ENCODE results near the gene GARIN5A. TPM values are rescaled to one million over a fixed set of nuclear protein-coding genes. Genes with fewer than 3 reads are reported as not detected.
"Not testable (repeated sequence)": the region's sequence is repeated elsewhere in the genome, so short reads cannot be mapped to it uniquely, and the experiment has no call there.

GARIN5A gene
- total and polyA plus RNA-seq, 7 donors, result 0.36 to 7.1 (median 1.6) TPM; not detected in 2

- Histone ChIP-seq H3K4me3 (no peak overlapping the region), H3K4me1 (no peaks in the 10 kb centered on the region), H3K27ac (no peak overlapping the region), H3K36me3 (no peaks in the 10 kb centered on the region), H3K27me3 (peaks cover 0 to 9% (median 3%) of the 10 kb centered on the region in 3 donors), H3K9me3 (no peaks in the 10 kb centered on the region)
- no peak for TF ChIP-seq EP300 (IDR thresholded peaks at IDR 0.05)
- TF ChIP-seq, protein P1, sequence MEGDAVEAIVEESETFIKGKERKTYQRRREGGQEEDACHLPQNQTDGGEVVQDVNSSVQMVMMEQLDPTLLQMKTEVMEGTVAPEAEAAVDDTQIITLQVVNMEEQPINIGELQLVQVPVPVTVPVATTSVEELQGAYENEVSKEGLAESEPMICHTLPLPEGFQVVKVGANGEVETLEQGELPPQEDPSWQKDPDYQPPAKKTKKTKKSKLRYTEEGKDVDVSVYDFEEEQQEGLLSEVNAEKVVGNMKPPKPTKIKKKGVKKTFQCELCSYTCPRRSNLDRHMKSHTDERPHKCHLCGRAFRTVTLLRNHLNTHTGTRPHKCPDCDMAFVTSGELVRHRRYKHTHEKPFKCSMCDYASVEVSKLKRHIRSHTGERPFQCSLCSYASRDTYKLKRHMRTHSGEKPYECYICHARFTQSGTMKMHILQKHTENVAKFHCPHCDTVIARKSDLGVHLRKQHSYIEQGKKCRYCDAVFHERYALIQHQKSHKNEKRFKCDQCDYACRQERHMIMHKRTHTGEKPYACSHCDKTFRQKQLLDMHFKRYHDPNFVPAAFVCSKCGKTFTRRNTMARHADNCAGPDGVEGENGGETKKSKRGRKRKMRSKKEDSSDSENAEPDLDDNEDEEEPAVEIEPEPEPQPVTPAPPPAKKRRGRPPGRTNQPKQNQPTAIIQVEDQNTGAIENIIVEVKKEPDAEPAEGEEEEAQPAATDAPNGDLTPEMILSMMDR (IDR thresholded peaks at IDR 0.05), result no peak
- TF ChIP-seq POLR2A (IDR thresholded peaks at IDR 0.05), result no peak
- no peak for TF ChIP-seq POLR2AphosphoS5 (IDR thresholded peaks at IDR 0.05)
- intact Hi-C loops (cut with DNase I), result no loop called here
- no peak for DNase-seq
- 74 to 80% methylated on average over 5 of the region's 5 CpGs for WGBS, 2 donors
These were observed 29.6 kb downstream of the GARIN5A start for GRCh38 chr19:50447053-50447452.

- Histone ChIP-seq H3K27me3 (no peaks in the 10 kb centered on the region), H3K4me3 (no peak overlapping the region), H3K36me3 (no peaks in the 10 kb centered on the region), H3K27ac (no peak overlapping the region), H3K4me1 (no peaks in the 10 kb centered on the region), H3K9me3 (no peaks in the 10 kb centered on the region)
- no peak for DNase-seq
- TF ChIP-seq POLR2A (IDR thresholded peaks at IDR 0.05) (no peak), POLR2AphosphoS5 (IDR thresholded peaks at IDR 0.05) (no peak), EP300 (IDR thresholded peaks at IDR 0.05) (no peak)
- TF ChIP-seq, protein P1 (IDR thresholded peaks at IDR 0.05), result no peak
- intact Hi-C loops (cut with DNase I), result no loop called here
- WGBS, 2 donors, result 73 to 82% methylated on average over 1 of the region's 1 CpG
These were observed 32.6 kb downstream of the GARIN5A start for GRCh38 chr19:50444059-50444458.

GRCh38 chr19:50439130-50439529 is 37.5 kb downstream of the GARIN5A start:
- peaks cover 0 to 13% (median 6%) of the 10 kb centered on the region in 3 donors for H3K27me3 ChIP-seq
- DNase-seq; H3K9me3 ChIP-seq; H3K4me1 ChIP-seq; H3K27ac ChIP-seq; H3K36me3 ChIP-seq; intact Hi-C loops (cut with DNase I); H3K4me3 ChIP-seq: not testable (repeated sequence)
- 81 to 82% methylated on average over 2 of the region's 2 CpGs for WGBS, 2 donors

- H3K4me1 ChIP-seq, result no peaks in the 10 kb centered on the region
- H3K27ac ChIP-seq, result no peak overlapping the region
- no peaks in the 10 kb centered on the region for H3K9me3 ChIP-seq
- DNase-seq, result no peak
- no peak overlapping the region for H3K4me3 ChIP-seq
- no peaks in the 10 kb centered on the region for H3K36me3 ChIP-seq
- intact Hi-C loops (cut with DNase I), result no loop called here
- peaks cover 1 to 23% (median 18%) of the 10 kb centered on the region in 3 donors for H3K27me3 ChIP-seq
- TF ChIP-seq EP300 (IDR thresholded peaks at IDR 0.05), result no peak
- no peak for TF ChIP-seq POLR2AphosphoS5 (IDR thresholded peaks at IDR 0.05)
- TF ChIP-seq, protein P1 (IDR thresholded peaks at IDR 0.05), result no peak
- no peak for TF ChIP-seq POLR2A (IDR thresholded peaks at IDR 0.05)
- WGBS, 2 donors, result 93 to 94% methylated on average over 5 of the region's 5 CpGs
These were observed 38.7 kb downstream of the GARIN5A start for GRCh38 chr19:50437862-50438449.

- Histone ChIP-seq H3K27ac (no peak overlapping the region), H3K27me3 (peaks cover 12 to 44% (median 38%) of the 10 kb centered on the region in 3 donors), H3K4me3 (no peak overlapping the region), H3K9me3 (no peaks in the 10 kb centered on the region), H3K36me3 (no peaks in the 10 kb centered on the region), H3K4me1 (peaks cover 0 to 19% (median 16%) of the 10 kb centered on the region in 4 donors)
- no peak for DNase-seq
- TF ChIP-seq, protein P1 (IDR thresholded peaks at IDR 0.05), result no peak
- no peak for TF ChIP-seq EP300 (IDR thresholded peaks at IDR 0.05)
- 82 to 83% methylated on average over 12 of the region's 12 CpGs for WGBS, 2 donors
- intact Hi-C loops (cut with DNase I), result no loop called here
These were observed 41.0 kb downstream of the GARIN5A start for GRCh38 chr19:50435627-50436026.

Measured in sigmoid colon (tissue), 7 donors.